Liver (tissue), 3 donors: Measurements from ENCODE around the gene PLA2G4E.

Source experiments
- ATF3 ChIP-seq: IDR thresholded peaks from 2 replicates; pipeline ENCODE4 v1.6.1; 2016; ENCODE audit warnings: antibody characterized with exemption
- CTCF ChIP-seq: fragments of 150-350 bp; IDR thresholded peaks from 2 replicates; pipeline ENCODE4 v1.5.1; 2017; ENCODE audit warnings: improper control_type of control experiment, low read depth, low read length; ENCODE audit not compliant: missing input control
- FOXA1 ChIP-seq: IDR thresholded peaks from 2 replicates; pipeline ENCODE4 v1.6.1; 2016; ENCODE audit warnings: antibody characterized with exemption
- GABPA ChIP-seq, 2 donors: IDR thresholded peaks in 1 of 2; conservative IDR thresholded peaks in 1 of 2; 2 replicates each; pipeline ENCODE4 v1.6.1; 2016; ENCODE audit warnings: antibody characterized with exemption in 2 of 2, mild to moderate bottlenecking in 1 of 2, moderate library complexity in 1 of 2
- HNF4G ChIP-seq: IDR thresholded peaks from 2 replicates; pipeline ENCODE4 v1.6.1; 2016; ENCODE audit warnings: antibody characterized with exemption
- JUND ChIP-seq, 2 donors: IDR thresholded peaks; 2 replicates each; pipeline ENCODE4 v1.6.1; 2016; ENCODE audit warnings: antibody characterized with exemption in 2 of 2
- RAD21 ChIP-seq, 2 donors: IDR thresholded peaks; 2 replicates each; pipeline ENCODE4 v1.6.1; 2016; ENCODE audit warnings: antibody characterized with exemption in 2 of 2, mild to moderate bottlenecking in 2 of 2
- TAF1 ChIP-seq: conservative IDR thresholded peaks from 2 replicates; pipeline ENCODE4 v1.6.1; 2016; ENCODE audit warnings: antibody characterized with exemption, mild to moderate bottlenecking
- YY1 ChIP-seq: IDR thresholded peaks from 2 replicates; pipeline ENCODE4 v1.6.1; 2016; ENCODE audit warnings: antibody characterized with exemption, mild to moderate bottlenecking
- ZBTB33 ChIP-seq: IDR thresholded peaks from 2 replicates; pipeline ENCODE4 v1.6.1; 2016; ENCODE audit warnings: antibody characterized with exemption
- TF ChIP-seq, protein P1 (sequence below): IDR thresholded peaks from 2 replicates; pipeline ENCODE4 v1.6.1; 2016; ENCODE audit warnings: antibody characterized with exemption, mild to moderate bottlenecking
- donor health status: healthy.
- donor health status: healthy.

GRCh38 chr15:41961001-41961518 lies 59.8 kb downstream of the PLA2G4E start:
- TF ChIP-seq JUND (IDR thresholded peaks at IDR 0.05) (peak; percentile 97 to 98), CTCF (no peak), ZBTB33 (peak; percentile 38), TAF1 (no peak), HNF4G (no peak), FOXA1 (no peak), RAD21 (IDR thresholded peaks at IDR 0.05) (peak in 1 of 2 donors; percentile 21), ATF3 (peak; percentile 95), YY1 (peak; percentile 89), GABPA (IDR thresholded peaks at IDR 0.05 in 1 of 2, conservative IDR thresholded peaks at IDR 0.05 in 1 of 2) (no peak)
- TF ChIP-seq, protein P1, sequence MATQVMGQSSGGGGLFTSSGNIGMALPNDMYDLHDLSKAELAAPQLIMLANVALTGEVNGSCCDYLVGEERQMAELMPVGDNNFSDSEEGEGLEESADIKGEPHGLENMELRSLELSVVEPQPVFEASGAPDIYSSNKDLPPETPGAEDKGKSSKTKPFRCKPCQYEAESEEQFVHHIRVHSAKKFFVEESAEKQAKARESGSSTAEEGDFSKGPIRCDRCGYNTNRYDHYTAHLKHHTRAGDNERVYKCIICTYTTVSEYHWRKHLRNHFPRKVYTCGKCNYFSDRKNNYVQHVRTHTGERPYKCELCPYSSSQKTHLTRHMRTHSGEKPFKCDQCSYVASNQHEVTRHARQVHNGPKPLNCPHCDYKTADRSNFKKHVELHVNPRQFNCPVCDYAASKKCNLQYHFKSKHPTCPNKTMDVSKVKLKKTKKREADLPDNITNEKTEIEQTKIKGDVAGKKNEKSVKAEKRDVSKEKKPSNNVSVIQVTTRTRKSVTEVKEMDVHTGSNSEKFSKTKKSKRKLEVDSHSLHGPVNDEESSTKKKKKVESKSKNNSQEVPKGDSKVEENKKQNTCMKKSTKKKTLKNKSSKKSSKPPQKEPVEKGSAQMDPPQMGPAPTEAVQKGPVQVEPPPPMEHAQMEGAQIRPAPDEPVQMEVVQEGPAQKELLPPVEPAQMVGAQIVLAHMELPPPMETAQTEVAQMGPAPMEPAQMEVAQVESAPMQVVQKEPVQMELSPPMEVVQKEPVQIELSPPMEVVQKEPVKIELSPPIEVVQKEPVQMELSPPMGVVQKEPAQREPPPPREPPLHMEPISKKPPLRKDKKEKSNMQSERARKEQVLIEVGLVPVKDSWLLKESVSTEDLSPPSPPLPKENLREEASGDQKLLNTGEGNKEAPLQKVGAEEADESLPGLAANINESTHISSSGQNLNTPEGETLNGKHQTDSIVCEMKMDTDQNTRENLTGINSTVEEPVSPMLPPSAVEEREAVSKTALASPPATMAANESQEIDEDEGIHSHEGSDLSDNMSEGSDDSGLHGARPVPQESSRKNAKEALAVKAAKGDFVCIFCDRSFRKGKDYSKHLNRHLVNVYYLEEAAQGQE: peak; percentile 71
